ENCODE measurements around the gene RAP1GAP2.

GRCh38 chr17:2995886-2996809, 199.9 kb downstream of the RAP1GAP2 start:
- TF ChIP-seq POLR2A (IDR thresholded peaks at IDR 0.05): no peak
- TF ChIP-seq CTCF (IDR thresholded peaks at IDR 0.05): no peak
